ENCODE results near the gene CTAGE9. TPM values are rescaled to one million over a fixed set of nuclear protein-coding genes. Genes with fewer than 3 reads are reported as not detected.

Gene CTAGE9
- total and polyA plus RNA-seq, 2 of the 8 experiments (the other 6 are each of a cell fraction or from before 2014, with no cell fraction given): not detected

DNA sequence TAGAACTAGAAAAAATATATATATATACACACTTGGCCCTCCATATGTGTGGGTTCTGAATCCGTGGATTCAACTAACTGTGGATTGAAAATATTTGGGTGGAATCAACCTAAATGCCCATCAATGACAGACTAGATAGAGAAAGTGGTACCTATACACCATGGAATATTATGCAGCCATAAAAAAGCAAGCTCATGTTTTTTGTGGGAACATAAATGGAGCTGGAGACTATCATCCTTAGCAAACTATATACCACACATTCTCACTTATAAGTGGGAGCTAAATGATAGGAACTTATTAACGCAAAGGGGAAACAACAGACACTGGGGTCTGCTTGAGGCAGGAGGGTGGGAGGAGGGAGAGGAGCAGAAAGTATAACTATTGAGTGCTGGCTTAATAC, 37.6 kb downstream of the CTAGE9 start (continued):
- TF ChIP-seq, protein P1, sequence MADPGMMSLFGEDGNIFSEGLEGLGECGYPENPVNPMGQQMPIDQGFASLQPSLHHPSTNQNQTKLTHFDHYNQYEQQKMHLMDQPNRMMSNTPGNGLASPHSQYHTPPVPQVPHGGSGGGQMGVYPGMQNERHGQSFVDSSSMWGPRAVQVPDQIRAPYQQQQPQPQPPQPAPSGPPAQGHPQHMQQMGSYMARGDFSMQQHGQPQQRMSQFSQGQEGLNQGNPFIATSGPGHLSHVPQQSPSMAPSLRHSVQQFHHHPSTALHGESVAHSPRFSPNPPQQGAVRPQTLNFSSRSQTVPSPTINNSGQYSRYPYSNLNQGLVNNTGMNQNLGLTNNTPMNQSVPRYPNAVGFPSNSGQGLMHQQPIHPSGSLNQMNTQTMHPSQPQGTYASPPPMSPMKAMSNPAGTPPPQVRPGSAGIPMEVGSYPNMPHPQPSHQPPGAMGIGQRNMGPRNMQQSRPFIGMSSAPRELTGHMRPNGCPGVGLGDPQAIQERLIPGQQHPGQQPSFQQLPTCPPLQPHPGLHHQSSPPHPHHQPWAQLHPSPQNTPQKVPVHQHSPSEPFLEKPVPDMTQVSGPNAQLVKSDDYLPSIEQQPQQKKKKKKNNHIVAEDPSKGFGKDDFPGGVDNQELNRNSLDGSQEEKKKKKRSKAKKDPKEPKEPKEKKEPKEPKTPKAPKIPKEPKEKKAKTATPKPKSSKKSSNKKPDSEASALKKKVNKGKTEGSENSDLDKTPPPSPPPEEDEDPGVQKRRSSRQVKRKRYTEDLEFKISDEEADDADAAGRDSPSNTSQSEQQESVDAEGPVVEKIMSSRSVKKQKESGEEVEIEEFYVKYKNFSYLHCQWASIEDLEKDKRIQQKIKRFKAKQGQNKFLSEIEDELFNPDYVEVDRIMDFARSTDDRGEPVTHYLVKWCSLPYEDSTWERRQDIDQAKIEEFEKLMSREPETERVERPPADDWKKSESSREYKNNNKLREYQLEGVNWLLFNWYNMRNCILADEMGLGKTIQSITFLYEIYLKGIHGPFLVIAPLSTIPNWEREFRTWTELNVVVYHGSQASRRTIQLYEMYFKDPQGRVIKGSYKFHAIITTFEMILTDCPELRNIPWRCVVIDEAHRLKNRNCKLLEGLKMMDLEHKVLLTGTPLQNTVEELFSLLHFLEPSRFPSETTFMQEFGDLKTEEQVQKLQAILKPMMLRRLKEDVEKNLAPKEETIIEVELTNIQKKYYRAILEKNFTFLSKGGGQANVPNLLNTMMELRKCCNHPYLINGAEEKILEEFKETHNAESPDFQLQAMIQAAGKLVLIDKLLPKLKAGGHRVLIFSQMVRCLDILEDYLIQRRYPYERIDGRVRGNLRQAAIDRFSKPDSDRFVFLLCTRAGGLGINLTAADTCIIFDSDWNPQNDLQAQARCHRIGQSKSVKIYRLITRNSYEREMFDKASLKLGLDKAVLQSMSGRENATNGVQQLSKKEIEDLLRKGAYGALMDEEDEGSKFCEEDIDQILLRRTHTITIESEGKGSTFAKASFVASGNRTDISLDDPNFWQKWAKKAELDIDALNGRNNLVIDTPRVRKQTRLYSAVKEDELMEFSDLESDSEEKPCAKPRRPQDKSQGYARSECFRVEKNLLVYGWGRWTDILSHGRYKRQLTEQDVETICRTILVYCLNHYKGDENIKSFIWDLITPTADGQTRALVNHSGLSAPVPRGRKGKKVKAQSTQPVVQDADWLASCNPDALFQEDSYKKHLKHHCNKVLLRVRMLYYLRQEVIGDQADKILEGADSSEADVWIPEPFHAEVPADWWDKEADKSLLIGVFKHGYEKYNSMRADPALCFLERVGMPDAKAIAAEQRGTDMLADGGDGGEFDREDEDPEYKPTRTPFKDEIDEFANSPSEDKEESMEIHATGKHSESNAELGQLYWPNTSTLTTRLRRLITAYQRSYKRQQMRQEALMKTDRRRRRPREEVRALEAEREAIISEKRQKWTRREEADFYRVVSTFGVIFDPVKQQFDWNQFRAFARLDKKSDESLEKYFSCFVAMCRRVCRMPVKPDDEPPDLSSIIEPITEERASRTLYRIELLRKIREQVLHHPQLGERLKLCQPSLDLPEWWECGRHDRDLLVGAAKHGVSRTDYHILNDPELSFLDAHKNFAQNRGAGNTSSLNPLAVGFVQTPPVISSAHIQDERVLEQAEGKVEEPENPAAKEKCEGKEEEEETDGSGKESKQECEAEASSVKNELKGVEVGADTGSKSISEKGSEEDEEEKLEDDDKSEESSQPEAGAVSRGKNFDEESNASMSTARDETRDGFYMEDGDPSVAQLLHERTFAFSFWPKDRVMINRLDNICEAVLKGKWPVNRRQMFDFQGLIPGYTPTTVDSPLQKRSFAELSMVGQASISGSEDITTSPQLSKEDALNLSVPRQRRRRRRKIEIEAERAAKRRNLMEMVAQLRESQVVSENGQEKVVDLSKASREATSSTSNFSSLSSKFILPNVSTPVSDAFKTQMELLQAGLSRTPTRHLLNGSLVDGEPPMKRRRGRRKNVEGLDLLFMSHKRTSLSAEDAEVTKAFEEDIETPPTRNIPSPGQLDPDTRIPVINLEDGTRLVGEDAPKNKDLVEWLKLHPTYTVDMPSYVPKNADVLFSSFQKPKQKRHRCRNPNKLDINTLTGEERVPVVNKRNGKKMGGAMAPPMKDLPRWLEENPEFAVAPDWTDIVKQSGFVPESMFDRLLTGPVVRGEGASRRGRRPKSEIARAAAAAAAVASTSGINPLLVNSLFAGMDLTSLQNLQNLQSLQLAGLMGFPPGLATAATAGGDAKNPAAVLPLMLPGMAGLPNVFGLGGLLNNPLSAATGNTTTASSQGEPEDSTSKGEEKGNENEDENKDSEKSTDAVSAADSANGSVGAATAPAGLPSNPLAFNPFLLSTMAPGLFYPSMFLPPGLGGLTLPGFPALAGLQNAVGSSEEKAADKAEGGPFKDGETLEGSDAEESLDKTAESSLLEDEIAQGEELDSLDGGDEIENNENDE (IDR thresholded peaks at IDR 0.05; ENCODE audit: insufficient replicate concordance, low read length): no peak
